Measurements from ENCODE around the gene SEMA4D.

The SEMA4D gene

DNA sequence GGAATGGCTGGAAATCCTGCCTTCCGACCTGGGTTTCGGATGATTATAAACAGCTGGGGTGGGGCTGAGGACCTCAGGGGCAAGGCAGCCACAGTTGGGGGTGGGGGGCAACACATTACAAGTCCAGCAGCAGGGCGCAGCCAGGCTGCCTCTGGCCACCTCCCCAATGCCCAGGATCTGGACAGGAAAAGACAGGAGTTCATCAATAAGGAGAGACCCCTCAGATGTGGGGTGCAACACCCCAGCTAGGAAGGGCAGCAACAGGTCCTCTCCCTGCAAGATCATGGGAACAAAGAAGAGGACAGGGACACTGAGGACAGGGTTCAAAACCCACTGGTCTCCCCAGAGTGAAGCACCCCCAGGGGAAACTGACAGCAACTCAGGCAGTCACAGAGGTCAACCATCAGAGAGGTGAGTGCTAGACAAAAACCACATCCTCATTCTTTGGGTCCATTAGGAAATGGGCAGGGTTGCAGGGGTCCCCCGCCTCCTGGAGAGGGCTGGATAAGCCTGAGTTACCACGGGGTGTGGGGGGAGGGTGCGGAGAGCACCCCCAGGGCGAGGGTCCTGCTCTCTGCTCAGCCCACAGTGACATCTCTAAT is 33.5 kb downstream of the SEMA4D start:
- DNase-seq = no peak

- no peak for DNase-seq
Measured at GRCh38 chr9:89462817-89463683, 34.9 kb downstream of the SEMA4D start.

- DNase-seq = no peak
Measured at GRCh38 chr9:89462199-89462598, 35.7 kb downstream of the SEMA4D start.

- DNase-seq = no peak
Measured at GRCh38 chr9:89461265-89461664, 36.6 kb downstream of the SEMA4D start.

- DNase-seq = no peak
Measured at GRCh38 chr9:89460551-89460950, 37.4 kb downstream of the SEMA4D start.

DNA sequence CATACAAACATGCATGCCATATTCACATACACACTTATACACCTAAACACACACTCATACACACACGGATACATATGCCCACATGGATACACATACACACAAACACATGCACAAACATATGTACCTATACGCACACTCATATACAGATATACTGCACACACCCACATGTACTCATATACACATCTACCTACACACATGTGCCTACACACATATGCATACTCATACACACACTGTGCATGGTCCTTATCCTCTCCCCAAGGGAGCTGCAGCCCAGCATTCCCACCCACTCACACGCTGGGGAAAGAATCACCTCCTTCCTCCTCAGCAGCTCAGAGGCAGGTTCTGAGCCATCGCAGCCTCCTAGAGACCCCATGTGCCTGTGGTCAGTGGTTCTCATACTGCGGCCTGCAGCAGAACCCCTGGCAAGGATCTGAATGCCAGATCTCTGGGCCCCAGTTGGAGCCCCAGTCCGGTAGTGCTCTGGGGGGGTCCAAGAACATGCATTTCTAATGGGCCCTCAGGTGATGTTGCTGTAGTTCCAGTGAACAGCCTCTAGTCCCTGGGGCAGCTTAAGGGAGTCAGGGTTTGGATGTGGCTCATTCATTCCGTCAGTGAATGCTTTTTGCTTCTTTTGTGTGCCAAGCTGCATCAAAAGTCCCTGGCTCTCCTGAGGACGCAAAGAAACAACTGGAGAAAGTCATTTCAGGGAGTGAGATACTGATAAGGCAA is 39.0 kb downstream of the SEMA4D start:
- no peak for DNase-seq

DNA sequence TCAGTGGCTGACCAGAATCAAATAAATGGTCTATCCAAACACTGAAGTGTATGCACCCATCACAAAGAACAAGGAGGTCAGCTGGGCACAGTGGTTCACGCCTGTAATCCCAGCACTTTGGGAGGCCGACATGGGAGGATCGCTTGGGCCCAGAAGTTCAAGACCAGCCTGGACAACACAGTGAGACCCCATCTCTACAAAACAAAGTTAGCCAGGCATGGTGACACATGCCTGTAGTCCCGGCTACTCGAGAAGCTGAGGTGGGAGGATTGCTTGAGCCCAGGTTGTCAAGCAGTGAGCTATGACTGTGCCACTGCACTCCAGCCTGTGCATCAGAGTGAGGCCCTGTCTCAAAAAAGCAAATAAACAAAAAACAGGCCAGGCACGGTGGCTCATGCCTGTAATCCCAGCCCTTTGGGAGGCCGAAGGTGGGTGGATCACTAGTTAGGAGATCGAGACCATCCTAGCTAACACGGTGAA is 40.5 kb downstream of the SEMA4D start:
- DNase-seq = no peak

DNA sequence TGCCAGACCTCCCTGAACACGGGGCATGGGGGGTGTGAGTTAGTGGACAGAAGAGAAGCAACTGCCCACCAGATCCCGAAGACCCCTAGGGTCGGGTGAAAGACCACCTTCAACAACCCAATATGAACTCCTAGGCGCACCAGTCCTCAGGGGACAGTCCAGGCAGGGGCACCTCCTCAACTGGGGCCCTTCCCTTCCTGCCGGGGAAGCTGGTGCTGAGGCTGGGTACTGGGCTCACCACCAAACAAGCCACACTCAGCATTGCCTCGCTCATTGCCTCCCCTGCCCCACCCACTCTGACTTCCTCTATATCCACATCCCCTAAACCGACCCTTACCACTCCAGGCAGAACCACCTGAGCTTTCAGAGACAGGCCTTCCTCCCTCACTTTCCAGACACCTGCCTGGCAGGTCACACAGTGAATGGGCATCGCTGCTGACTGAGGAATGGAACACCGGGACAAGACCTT is 42.5 kb downstream of the SEMA4D start:
- DNase-seq = no peak

- DNase-seq = no peak
Measured at GRCh38 chr9:89454498-89455355, 43.2 kb downstream of the SEMA4D start.

DNA sequence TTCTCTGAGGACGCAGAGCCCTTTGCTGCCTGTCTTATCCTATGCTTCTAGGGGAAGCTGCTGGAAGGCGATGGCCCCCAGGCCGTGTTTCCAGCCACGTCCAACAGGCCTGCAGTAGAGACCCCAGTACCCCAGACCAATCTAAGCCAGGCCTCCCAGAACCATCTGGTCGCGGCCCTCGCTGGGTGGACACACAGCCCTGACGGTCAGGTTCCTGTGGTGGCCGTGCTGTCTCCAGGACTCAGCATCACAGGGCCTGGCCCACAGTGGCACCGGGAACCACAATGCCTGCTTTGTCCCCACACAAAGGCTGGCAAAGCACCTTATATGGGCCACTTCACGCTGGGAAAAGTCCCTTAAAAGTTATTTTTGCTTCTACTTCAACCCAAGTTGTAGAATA is 44.5 kb downstream of the SEMA4D start:
- no peak for DNase-seq

GRCh38 chr9:89452561-89452960 is 45.4 kb downstream of the SEMA4D start:
- no peak for DNase-seq

DNA sequence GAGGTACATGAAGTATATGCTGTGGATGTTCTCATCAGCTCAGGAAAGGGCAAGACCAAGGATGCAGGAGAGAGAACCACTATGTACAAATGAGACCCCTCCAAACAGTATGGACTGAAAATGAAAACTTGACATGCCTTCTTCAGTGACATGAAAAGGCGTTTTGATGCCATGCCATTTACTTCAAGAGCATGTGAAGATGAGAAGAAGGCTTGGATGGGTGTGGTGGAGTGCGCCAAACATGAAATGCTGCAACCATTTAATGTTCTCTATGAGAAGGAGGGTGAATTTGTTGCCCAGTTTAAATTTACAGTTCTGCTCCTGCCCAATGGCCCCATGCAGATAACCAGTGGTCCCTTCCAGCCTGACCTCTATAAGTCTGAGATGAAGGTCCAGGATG is 47.7 kb downstream of the SEMA4D start:
- no peak for DNase-seq

DNA sequence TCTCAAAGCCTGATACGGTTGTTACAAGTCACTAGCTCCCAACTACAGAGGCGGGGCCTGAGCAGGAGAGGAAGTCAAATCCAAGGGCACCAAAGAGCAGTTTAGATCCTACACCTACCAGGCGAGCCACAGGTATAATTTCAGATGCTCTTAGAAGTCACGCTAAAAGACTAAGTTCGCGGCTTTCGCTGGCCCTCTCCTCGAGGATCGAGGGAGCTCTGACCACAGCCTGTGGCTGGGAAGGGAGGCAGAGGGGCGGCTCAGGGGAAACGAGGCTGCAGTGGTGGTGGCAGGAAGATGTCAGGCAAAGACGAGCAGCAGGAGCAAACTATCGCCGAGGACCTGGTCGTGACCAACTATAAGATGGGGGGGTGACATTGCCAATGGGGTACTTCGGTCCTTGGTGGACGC is 48.6 kb downstream of the SEMA4D start:
- DNase-seq = no peak

DNA sequence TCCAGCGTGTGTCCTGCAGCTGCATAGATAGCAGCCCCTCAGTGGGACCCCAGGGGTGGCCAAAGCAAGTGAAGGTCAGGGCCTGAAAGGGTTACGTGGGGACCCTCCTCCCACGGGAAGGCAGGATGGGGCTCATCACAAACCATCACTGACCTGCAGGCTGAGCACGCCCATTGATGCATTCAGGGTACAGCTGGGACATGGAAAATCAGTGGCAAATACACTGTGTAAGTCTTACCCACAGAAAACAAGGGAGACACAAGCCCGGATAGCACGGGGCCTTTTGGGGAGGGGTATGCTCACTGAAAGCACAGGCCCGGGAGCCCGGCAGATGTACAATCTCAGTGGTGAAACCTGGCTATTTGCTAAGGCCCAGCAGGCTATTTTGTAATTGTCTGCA is 49.1 kb downstream of the SEMA4D start:
- no peak for DNase-seq

DNA sequence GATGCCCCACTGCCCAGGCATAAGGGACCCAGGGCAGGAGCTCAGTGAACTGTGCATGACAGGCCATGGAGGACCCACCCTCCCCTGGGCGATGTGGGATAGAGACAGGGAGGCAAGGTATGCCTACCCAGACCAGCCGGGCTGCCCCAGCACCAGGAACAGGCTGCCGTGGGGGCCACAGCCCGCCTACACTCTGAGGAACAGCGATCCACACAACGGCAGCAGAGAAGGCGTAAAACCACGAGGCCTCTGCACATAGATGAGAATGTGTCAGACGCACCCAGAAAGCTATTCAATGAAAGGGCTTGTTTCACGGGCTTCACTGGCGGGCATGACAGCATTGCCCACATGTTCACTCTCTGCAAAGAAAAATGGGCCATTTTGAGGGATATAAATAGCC is 49.5 kb downstream of the SEMA4D start:
- no peak for DNase-seq

- DNase-seq = no peak
Measured at GRCh38 chr9:89447416-89447815, 50.5 kb downstream of the SEMA4D start.

DNA sequence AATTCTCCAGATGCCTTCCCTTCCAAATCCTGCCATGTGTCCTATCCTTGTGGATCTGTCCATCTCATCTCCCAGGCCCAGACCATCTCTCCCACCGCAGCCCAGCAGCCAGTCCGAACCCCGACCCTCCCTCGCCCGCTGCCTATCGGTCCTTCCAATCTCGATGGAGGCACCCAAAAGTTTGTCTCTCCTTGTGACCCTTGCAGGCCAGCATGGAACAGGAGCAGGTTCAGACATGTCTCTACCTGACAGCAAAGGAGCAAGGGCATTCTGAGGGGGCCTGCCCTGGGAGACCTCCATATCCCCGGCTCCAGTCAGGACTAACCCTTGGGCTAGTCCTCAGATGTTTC is 51.0 kb downstream of the SEMA4D start:
- DNase-seq = no peak

DNA sequence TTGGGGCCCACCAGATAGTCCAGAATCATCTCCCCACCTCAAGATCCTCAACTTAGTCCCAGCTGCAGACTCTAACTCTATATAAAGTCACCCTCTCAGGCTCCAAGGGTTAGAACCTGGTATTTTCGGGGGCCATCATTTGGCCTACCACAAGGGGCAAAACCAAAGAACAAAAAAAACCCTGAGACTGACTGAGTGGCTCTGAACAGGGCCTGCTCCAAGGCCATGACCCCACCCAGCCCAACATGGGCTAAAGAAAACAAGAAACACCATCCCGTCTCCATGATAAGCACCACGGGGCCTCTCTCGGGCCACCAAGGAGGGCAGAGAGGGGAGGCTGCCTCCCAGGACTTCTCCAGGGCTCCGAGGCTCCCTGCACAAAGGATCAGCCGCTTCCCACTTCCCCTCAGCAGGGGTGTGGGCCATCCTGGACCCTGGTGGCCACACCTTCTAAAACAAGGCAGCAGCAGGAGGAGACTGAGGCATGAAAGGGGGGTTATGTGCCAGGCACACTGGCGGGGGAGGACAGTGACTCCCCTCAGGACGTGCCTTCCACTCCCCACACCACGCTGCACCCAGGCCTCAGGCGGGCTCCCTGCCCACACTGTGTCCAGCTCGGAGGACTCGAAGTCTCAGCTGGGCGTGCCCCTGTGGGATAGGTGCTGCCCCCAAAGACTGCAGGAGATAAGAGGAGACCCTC is 51.5 kb downstream of the SEMA4D start:
- DNase-seq = no peak

- no peak for DNase-seq
Measured at GRCh38 chr9:89445801-89446251, 52.1 kb downstream of the SEMA4D start.

GRCh38 chr9:89444925-89445765 is 52.8 kb downstream of the SEMA4D start:
- DNase-seq = no peak

GRCh38 chr9:89444274-89444673 is 53.6 kb downstream of the SEMA4D start:
- no peak for DNase-seq
